Activated CD4-positive, alpha-beta T cell treated with anti-CD3 and anti-CD28 coated beads, Interleukin-2, Interleukin-4, amounts not matched to agents 100 ng/mL and 50 ng/mL, durations not matched to agents 16 hours and 8 hours (primary cell): ENCODE measurements around the gene PTPRE.

Source experiments
- DNase-seq: peaks from one replicate; pipeline ENCODE4 v3.0.0-alpha.2; 2020; ENCODE audit warnings: low spot score

Gene PTPRE

DNA sequence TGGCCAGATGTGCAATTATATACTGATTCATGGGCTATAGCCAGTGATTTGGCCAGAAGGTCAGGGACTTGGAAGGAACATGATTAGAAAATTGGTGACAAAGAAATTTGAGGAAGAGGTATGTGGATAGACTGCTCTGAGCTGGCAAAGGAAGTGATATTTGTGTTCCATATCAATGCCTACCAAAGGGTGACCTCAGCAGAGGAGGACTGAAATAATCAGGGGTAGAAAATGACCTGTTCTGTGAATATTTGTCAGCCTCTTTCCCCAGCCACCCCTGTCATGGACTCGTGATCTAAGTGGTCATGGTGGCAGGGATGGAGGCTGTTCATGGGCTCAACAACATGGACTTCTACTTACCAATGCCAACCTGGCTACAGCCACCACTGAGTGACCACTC, 47.0 kb downstream of the PTPRE start:
- no peak for DNase-seq

DNA sequence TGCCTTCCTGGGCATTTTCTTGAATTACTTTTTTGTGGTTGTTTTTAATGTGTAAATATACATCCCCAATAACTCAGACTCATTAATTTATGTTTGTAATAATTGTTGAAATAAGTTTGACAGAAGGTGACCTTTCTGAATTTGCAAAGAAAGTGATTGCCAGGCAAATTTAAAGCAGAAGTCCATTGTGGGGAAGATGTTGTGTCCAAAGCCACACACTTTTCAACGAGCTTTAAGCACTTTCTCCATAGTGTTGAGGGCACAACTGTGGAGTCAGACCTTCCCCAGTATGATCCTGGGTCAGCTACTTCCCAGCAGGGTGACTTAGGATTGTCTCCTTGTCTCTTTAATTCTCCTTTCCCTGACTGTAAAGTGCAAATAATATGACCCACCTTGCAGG, 52.5 kb downstream of the PTPRE start:
- no peak for DNase-seq

DNA sequence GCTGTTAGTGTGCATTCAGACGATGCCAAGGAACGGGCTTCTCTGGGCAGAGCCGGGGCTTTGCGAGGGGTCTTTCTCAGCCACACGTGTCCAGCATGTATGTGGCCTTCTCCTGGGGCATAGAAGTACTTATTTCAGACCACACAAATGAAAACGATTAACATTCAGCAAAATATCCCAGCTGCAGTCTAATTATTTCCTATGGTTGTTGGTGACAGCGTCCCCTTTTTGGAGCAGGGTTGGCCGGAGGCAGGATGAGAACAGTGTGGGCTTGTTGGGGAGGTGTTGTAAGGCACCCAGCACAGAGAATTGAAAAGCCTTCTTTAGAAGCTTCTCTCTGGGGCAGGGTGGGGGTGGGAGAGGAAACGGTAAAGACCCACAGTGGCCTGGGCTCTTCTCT, 54.2 kb downstream of the PTPRE start:
- no peak for DNase-seq

DNA sequence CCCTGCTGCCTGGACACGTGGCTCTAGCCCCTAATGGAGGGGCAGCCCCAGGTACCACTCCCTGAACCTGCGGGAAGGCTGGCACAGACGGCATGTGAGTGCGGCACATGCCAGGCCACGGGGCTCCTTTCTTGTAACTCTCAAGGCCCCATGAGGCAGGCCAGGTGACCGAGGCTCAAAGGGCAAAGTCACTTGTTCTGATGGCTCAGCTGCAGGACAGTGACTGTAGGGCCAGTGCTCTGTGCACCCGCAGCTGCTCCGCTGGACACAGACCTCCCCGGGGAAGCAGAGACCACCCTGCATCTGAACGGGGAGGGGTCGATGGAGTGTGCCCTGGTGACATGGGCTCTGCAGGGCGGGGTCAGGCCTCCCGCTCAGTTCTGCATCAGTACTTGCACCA, 55.3 kb downstream of the PTPRE start:
- DNase-seq, result no peak

DNA sequence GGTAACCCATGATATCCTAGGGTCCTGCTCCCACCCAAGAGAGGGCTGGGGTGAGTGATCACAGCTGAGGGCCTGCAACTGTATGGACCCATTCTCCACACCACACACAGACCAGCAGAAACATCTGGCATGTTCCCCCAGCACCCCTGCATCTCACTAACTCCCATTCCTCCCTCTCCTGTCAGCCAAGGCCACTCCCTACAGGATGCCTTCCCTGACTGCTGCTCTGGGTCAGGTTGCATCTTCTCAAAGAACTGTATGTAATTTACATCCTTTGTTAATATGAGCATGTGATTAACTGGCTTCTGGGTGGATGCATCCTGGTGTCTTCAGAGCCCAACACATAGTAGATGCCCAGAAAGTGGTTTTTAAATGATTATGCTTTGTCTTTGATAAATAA, 56.2 kb downstream of the PTPRE start:
- no peak for DNase-seq

DNA sequence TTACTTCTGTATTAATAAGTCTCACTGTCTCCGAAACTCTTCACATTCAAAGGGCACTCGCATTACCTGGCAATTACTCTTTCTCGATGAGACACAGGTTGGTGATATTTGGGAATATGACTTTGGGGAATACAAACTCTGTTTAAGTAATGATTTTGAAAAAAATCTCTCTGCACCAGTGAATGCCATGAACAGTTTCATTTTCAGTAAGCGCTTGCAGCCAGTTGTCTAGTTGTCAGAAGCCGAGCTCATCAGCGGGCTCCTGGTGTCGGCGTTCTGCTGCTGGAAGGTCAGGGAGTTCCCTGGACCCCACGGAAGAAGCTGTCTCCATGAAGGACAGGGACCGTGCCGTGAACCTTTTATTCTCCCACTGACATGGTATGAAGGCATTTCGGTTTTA, 57.7 kb downstream of the PTPRE start:
- no peak for DNase-seq

DNA sequence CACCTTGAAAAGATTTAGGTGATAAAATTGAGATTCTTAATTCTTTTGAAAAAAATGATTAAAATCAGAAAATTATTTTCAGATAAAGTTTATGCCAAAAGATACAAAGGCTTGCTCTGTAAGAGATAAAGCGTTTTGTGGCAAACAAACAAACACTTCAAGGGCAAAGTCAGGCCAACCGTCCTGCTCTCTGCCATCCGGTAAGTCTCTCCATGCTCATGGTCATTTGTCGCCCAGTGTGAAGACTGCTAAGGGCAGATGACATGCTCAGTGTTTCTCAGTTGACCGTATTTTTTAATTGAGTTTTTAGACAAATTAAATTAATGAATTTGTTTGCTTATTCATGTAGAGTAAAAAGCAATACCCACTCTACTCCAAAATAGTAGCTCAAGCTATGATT, 60.0 kb downstream of the PTPRE start:
- no peak for DNase-seq

DNA sequence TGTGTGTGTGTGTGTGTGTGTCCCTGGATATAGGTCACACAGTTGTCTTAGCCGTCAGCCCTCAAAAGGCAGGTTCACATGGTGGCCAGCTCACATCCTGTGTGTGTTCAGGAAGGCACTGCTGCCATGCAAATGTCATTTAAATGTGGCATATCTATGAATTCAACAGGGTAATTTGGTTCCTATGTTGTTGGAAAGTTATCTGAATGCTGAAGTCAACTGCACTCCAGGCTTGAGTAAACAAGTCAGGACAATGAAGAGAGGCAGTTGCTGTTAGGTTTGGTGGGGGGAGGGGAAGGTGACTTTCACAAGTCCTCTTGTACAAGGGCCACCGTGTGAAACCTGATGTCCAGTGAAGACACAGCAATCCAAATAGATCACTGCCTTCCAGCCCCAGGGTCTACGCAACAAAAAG, 61.1 kb downstream of the PTPRE start:
- DNase-seq, result no peak

DNA sequence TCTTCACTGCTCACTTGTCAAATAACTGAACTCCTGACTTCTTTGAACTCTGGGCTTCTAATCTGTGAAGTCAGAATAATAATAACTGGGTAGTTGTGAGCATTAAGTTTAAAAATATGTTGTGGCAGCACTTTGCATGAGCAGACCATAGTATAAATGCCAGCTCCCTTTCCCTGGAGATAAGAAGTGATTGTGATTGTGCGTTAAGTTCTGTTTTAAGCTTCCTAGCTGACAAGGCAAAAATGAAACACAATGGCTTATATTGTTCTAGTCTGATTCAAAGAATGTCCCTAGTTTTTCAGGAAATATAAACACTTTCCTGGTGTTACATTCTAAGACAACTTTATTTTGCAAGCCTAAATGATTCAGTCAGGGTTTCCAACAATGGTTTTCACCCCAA, 61.8 kb downstream of the PTPRE start:
- DNase-seq, result no peak

DNA sequence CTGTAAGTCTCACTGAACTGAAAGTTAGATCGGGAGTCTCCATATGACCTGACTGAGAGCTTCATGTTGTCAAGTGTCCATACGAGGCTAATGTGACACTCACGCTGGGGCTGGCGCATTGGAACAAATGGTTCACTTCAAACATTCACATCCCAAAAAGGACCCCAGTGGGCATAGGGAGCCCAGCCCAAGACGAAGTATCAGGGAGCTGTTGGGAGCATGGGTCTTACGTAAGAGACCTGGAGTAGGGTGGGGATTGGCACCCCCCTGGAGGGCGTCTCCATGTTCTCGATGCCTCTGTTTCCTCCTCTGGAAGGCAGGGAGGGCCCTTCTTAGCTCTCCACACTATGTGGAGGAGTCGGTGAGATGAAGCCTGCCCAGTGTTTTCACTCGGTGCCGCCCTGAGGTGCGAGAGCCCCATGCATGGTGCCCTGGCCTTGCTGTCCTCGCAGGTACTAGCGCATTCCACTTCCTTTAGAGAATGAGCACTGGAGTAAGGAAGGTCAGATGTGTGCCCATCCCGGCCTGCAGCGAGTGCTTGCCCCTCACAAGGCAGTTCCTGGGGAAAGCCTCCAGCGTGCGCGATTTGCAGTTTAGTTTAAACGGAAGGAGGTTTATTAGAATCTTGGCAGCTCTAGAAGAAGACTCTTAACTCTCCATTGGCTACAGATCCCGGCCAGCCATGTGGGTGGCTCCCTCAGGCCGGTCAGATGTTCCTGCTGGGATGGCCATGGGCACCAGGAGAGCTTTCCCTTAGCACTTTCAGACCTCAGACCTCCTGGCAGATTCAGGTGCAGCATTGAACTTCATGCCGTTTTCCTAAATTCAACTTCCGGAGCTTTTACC, 64.4 kb downstream of the PTPRE start:
- DNase-seq, result no peak

DNA sequence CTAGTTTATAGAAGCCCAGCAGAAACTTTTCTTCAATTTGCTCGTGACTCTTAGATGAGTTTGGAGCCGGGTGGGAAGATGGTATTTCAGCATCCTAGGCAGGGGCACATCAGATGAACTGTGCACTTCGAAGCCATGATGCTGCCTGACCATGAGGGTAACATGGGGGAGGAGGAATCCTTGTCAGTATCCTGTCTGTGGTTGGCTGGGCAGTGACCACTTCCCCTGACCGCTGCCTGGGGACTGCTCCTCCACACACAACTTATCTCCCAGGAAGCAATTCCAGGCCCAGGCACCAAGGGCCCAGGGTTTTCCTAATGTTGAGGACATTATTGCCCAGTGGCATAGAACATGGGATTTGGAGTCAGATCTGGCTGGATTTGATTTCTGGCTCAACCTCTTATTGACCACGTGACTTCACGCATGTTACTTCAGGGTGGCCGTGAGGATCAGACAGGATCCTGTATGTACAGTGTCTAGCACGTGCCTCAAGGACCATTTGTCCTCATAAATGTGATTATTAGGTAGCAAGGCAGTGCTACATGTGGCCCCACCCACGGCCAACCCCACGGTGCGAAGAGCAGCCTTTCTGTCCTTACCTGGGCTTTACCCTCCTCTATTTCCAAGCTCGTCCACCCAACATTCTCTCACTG, 65.2 kb downstream of the PTPRE start:
- DNase-seq, result no peak

DNA sequence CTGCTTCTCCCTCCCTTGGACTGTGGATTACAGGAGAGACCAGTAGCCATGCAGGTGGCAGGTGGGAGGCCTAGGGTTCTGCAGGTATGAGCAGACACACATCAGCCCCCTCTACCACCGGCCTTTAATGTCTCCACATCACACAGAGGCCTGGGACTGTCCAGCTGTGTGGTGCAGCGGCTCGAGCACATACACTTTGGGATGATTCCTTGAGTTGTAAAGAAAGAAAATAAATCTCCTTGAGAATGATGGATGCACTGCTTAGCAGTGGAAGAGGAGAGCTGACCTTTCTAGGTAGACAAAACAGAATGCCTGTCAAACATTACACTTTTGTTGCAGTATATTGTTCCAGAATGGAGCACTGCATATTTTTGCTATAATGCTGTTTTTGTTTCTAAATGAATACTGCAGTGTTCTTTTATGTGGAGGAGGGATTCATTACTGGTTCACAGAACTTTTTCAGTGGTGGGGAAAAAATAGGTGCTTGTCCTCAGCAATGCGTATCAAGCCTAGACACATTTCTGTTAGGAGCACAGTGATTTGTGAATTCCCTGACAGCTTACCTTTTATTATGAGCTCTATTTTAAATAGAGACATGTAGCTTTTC, 66.0 kb downstream of the PTPRE start:
- no peak for DNase-seq

DNA sequence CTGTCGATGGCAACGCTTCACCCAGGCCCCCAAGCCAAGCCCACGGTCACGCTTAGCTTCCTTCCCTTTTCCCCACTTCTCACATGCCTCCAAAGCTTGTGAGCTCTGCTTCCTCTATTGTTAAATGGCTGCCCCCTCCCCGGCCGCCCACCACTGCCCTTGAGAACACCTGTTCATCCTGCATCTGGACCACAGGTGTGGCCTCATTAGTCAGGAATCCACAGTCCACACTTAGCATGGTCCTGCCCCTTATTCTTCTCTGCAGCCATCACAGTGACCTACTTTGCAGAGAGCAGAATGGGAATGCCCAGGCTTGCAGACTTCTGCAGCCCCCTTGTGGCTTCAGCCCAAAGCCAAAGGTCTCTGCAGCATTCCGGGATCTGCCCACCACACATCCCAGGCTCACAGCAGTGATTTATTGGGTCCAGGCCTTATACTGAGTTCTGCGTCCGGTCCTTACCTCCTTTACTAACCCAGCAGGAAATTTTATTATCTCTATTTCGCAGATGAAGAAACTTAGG, 66.9 kb downstream of the PTPRE start:
- no peak for DNase-seq

DNA sequence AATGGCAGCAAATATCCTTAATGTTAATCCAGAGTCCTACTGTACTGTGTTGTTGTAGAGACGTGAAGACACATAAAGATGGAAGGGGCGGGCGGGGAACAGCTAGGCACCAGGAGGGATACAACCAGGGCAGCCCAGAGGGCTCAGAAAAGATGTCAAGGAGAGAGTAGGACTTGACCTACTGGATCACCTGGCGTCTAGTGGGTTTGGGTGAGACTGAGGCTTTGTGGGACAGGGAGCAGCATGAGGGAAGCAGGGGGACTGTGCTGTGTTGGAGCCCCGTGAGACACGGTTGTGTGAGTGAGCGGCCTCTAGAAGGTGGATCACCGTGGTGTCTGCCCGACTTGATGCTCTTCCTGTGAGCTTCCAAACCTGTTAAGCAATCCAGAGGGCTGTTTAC, 68.0 kb downstream of the PTPRE start:
- no peak for DNase-seq

DNA sequence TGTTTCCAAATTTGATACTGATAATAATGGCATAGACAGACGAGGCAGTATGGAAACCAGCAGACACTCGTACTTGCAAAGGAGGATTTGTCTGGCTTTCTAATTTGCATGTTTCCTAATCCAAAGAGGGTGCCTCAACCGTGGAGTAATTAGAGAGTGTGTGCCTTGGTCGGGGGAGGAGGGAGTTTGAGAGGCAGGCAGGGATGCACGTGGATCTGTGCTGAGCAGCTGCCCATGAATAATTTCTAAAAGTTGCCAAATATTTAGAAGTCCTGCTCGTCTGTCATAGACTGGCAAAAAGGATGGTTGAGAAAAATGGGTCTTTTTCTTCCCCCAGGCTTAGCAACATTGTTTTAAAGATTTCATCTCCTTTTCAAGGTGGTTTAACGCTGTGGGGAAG, 69.4 kb downstream of the PTPRE start:
- no peak for DNase-seq

DNA sequence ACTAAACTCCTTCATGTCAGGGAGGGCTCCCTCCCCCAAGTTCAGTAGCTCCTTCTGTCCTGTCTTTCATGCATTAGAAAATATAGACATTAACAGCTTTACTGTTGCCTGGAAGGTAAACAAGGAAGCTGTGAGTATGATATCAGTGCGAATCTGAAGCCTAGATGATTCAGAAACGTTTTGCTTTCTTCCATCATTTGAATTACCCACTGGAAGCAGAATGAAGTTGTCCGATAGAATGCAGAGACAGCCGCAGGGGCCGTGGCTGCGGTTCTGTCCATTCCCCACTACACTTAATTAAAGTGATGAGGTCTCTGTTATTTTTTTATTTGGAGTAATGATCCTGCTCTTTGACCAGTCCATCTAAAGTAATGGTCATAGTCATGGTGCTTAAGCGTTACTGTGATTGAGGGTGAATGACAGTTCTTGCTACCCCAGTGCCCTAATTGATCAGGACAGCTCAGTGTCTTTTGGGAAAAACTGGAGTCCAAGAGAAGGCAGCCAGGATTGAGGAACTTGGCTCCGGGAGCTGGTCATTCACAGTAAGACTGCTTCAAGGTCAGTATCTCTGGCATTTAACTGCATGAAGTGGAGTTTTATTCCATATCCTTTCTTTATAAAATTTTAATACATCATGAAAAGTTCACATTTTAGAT, 69.9 kb downstream of the PTPRE start:
- no peak for DNase-seq

DNA sequence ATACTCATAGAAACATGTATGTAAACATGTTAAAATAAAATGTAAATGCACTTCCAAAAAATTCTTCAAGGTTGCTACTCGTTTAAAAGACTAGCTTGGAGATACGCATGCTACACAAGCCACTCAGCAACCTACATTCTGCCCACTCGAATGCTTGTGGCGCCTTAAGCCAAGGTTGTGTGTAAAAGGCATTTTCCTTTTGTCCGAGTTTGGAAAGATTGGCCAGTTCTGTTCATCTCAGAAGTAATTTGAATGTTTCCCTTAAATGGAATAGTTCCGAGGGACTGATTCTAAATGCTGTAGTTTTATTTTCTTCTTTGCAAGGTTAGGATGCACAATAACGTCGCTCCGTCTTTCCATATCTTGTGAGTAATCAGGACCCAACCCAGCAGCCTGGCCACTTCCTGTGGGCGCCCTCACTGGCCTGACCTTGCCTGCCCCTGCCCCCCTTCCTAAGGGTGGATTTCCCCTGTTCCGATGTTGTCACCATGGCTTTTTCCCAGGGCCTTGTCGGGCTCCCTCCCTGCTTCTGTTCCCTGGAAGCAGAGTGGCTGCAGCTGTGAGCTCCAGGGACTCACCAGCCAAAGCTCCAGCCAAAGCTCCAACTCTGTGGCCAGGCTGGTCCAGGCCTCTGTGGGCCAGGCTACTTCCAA, 70.6 kb downstream of the PTPRE start:
- DNase-seq, result no peak

DNA sequence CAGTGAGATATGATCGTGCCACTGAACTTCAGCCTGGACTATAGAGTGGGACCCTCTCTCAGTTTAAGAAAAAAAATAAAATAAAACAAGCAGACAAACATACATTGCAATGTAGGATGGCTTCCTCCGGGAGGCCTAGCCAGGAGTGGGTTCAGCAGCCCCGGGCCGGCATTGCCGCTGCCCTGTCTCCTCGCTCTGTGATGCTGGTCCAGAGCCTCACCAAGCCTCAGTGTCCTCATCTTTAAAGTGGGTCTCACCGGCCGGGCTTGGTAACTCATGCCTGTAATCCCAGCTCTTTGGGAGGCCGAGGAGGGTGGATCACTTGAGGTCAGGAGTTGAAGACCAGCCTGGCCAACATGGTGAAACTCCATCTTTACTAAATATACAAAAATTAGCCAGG, 71.6 kb downstream of the PTPRE start:
- no peak for DNase-seq

DNA sequence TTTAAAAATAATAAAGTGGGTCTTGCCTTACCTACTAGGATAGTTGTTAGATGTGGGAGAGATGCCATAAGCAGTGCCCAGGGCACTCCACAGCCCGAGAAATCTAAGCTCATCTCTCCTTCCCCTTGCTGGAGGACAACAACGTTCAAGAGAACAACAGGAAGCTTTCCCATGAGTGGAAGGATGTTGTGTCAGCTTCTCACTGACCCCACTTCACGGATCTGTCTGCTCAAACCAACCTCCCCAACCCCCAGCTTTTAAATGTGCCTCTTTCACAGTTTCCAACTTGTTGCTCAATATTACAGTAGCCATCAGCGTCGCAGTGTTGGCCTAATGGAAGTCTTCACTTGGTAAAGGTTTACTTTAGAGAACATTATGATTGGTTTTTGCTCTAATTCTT, 72.1 kb downstream of the PTPRE start:
- no peak for DNase-seq

DNA sequence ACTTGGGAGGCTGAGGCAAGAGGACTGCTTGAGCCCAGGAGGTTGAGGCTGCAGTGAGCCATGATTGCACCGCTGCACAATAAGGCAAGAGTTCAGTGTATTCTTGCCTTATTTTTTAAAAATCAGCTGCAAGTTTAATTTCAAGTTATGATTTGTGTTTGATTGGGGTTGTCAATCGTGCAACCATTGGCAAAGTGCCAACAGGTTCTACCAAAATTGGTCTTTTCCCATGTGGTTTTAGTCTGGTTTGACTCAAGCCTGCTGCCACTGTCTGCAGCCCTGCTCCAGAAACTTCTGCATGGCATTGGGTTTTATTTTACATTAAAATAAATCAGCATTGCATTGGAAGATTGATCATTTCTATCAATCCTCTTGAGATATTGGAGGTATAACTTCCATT, 72.7 kb downstream of the PTPRE start:
- DNase-seq, result no peak

DNA sequence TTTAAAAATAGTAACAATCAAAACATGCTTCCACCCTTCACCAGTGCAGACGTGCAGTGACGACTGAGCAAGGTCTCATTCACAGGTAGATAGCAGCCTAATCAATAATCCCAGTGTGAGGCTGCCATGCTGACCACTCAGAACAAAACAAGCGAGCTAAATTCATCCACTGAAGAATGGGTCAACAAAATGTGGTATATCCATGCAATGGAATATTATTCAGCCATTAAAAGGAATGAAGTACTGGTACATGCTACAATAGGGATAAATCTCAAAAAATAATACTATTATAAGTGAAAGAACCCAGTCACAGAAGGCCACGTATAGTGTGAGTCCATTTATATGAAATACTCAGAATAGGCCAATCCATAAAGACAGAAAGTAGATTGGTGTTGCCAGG, 74.0 kb downstream of the PTPRE start:
- no peak for DNase-seq

DNA sequence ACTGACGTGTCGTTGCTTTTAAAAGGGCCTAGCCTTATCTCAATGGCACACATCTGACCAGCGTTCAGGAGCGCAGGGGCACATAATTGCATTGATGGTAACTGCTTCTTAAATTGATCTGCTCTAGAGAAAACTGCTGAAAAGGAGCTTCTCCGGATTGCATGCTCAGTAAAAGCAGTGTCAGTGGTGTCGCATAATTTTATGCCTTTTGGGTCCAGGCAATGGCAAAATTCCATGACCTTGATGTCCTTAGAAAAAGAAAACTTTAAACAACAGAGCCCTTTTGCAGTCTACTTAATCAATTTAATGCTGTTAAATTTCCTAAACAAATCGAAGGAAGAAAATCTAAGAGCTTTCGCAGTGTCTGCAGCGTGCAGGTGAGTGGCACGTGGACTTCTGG, 75.7 kb downstream of the PTPRE start:
- DNase-seq, result no peak
